Prostate gland (tissue), 2 donors: ENCODE measurements around the gene FARS2.

ENCODE experiments used
- POLR2A ChIP-seq: fragments of 450-650 bp; IDR thresholded peaks from one replicate; pipeline ENCODE4 v1.6.1; 2016; ENCODE audit warnings: antibody characterized with exemption, mild to moderate bottlenecking
- POLR2AphosphoS5 ChIP-seq: sonication (generic); formaldehyde crosslinking; IDR thresholded peaks from one replicate; pipeline ENCODE4 v1.6.1; 2017; ENCODE audit warnings: antibody characterized with exemption
- TF ChIP-seq, protein P1 (sequence below), 4 experiments: fragments of 200-600 bp in 2 of 4; fragments of 450-650 bp in 2 of 4; sonication (generic) in 2 of 4; IDR thresholded peaks; 1 replicate in 3 of 4; 2 replicates in 1 of 4; pipeline ENCODE4 v1.5.1; 2016 to 2019; ENCODE audit warnings: antibody characterized with exemption in 4 of 4, mild to moderate bottlenecking in 2 of 4, moderate library complexity in 2 of 4

DNA sequence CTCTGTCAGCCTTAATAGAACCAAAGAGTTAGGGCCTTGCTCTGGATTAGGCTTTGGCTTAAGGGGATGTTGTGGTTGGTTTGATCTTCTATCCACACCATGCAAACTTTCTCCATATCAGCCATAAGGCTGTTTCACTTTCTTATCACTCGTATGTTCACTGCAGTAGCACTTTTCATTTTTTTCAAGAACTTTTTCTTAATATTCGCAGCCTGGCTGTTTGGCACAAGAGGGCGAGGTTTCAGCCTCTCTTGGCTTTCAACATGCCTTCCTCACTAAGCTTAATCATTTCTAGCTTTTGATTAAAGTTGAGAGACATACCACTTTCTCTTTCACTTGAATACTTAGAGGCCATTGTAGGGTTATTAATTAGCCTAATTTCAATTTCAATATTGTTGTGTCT, 552.3 kb downstream of the FARS2 start:
- TF ChIP-seq, protein P1, sequence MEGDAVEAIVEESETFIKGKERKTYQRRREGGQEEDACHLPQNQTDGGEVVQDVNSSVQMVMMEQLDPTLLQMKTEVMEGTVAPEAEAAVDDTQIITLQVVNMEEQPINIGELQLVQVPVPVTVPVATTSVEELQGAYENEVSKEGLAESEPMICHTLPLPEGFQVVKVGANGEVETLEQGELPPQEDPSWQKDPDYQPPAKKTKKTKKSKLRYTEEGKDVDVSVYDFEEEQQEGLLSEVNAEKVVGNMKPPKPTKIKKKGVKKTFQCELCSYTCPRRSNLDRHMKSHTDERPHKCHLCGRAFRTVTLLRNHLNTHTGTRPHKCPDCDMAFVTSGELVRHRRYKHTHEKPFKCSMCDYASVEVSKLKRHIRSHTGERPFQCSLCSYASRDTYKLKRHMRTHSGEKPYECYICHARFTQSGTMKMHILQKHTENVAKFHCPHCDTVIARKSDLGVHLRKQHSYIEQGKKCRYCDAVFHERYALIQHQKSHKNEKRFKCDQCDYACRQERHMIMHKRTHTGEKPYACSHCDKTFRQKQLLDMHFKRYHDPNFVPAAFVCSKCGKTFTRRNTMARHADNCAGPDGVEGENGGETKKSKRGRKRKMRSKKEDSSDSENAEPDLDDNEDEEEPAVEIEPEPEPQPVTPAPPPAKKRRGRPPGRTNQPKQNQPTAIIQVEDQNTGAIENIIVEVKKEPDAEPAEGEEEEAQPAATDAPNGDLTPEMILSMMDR (IDR thresholded peaks at IDR 0.05) = no peak
- no peak for TF ChIP-seq POLR2A
- TF ChIP-seq POLR2AphosphoS5 = no peak
